AG09319 (cell line): ENCODE results near the gene FILIP1.

Source experiments
- DNase-seq: peaks from one replicate; pipeline ENCODE4 v3.0.0-alpha.2; 2010; ENCODE audit warnings: low read depth; ENCODE audit errors: extremely low read depth
- CTCF ChIP-seq: IDR thresholded peaks from 2 replicates; pipeline ENCODE4 v1.5.1; 2011; ENCODE audit warnings: low read depth, mild to moderate bottlenecking, inconsistent platforms, low read length, moderate library complexity

FILIP1 gene

DNA sequence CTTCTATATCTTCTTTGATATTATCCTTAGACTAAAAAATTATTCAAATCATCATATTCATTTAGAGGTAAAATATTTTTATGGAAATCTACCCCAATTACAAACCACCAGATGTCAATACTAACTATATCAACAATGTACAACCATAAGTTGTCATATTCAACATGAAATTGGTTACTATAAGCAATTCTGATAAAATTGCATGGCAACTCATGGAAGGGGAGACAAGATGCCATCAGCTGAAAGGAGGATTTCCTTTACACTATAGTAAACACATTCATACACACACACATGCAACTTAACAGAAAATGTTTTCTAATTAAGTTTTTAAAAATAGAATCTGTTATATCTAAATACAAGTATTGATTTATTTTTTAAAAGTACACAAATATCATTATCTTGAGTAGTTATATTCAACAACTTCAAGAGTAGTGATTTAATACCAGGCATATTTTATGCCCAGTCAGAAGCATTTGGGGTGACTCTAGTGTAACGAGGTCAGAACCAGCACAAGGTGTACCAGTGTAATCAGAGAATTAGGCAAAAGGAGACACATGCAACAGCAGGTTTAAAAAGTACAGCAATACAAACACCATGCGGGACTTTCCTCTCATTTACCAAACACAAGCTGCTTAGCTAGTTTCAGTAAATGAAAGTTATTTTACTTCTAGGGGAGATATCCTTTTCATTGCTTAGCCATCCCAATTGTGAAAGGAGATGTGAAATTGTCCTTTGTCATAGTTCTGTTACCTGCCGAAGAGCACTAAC lies 1.0 kb downstream of the FILIP1 start:
- TF ChIP-seq CTCF, result no peak
- no peak for DNase-seq

GRCh38 chr6:75491291-75491690 lies 2.3 kb downstream of the FILIP1 start:
- no peak for DNase-seq
- TF ChIP-seq CTCF, result no peak

- TF ChIP-seq CTCF, result no peak
- DNase-seq, result no peak
Observed at GRCh38 chr6:75490706-75491105, 2.9 kb downstream of the FILIP1 start.

DNA sequence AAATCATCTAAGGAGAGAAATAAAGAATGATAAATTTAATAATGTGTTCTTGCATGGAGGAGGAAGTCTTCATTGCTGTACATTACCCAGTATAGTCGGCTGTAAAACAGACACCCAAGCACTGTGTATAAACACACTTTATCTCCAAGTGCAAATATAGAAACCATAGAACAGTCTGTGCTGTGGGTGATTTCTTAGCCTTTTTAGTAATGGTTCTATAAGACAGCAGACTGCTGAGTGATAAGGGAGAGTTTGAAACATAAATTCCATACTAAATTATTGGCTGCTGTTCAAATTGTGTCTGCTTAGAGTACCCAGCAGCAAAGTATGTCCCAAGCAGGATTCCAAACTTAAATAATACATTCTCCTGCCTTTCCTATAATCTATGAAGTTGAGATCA lies 4.6 kb downstream of the FILIP1 start:
- DNase-seq, result no peak
- no peak for TF ChIP-seq CTCF

- no peak for TF ChIP-seq CTCF
- no peak for DNase-seq
Observed at GRCh38 chr6:75488033-75488432, 5.6 kb downstream of the FILIP1 start.

GRCh38 chr6:75486850-75487518 lies 6.6 kb downstream of the FILIP1 start:
- TF ChIP-seq CTCF, result no peak
- DNase-seq, result no peak

GRCh38 chr6:75484535-75484934 lies 9.1 kb downstream of the FILIP1 start:
- no peak for TF ChIP-seq CTCF
- no peak for DNase-seq
